ENCODE results near the gene CTSO. TPM values are rescaled to one million over a fixed set of nuclear protein-coding genes. Genes with fewer than 3 reads are reported as not detected.

The CTSO gene
- total RNA-seq, 3 donors from 2014 or later (not counting 1 experiment from before 2014, with no cell fraction given) = 20.3 to 25.2 (median 22.2) TPM

DNA sequence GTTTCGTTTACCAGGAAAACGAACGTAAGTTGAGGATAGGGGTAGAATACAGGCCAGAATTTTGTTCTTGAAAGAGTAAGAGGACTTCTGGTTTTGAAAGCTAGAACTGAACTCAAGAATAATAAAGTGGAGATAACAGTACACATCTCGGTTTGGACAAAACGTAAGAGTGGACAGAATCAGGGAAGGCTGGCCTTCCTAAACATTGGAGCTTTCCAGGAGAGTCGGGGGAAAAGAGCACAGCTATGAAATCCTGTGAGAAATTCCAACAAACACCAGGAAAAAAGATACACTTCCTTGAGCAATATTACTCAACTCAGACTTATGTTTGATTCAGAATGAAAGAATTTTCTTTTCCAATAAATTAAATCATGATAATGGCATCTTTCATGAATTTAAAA lies 1.2 kb downstream of the CTSO start:
- intact Hi-C loops (cut with micrococcal nuclease) = loop anchor here (2.0 to 10.0 kb wide), 3 partner anchors 145 to 1400 kb away; partner anchors contain the start of gene MAP9
- Histone ChIP-seq H3K27me3 (ENCODE audit: control insufficient read depth, insufficient read depth, low read length) (no peaks in the 10 kb centered on the region), H3K4me3 (ENCODE audit: low read length) (no peak overlapping the region), H3K4me1 (ENCODE audit: control insufficient read depth, insufficient read depth, low read length) (peaks cover 6% of the 10 kb centered on the region), H3K36me3 (ENCODE audit: control insufficient read depth, insufficient read depth, low read length) (no peaks in the 10 kb centered on the region), H3K9me3 (ENCODE audit: control insufficient read depth, insufficient read depth, low read length) (no peaks in the 10 kb centered on the region), H3K27ac (ENCODE audit: low read length) (no peak overlapping the region)
- no peaks in the 10 kb centered on the region for H3K9me3 Mint-ChIP-seq
- no peak for DNase-seq
- TF ChIP-seq, protein P1, sequence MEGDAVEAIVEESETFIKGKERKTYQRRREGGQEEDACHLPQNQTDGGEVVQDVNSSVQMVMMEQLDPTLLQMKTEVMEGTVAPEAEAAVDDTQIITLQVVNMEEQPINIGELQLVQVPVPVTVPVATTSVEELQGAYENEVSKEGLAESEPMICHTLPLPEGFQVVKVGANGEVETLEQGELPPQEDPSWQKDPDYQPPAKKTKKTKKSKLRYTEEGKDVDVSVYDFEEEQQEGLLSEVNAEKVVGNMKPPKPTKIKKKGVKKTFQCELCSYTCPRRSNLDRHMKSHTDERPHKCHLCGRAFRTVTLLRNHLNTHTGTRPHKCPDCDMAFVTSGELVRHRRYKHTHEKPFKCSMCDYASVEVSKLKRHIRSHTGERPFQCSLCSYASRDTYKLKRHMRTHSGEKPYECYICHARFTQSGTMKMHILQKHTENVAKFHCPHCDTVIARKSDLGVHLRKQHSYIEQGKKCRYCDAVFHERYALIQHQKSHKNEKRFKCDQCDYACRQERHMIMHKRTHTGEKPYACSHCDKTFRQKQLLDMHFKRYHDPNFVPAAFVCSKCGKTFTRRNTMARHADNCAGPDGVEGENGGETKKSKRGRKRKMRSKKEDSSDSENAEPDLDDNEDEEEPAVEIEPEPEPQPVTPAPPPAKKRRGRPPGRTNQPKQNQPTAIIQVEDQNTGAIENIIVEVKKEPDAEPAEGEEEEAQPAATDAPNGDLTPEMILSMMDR (IDR thresholded peaks at IDR 0.05) = no peak
- peaks cover 5 to 26% of the 10 kb centered on the region in 2 donors for H3K4me1 Mint-ChIP-seq
- ATAC-seq = no peak
- H3K27ac Mint-ChIP-seq = peak overlapping the region; percentile 99 to 100
- WGBS (ENCODE audit: insufficient coverage) = 91% methylated on average over 5 of the region's 6 CpGs
- no peaks in the 10 kb centered on the region for H3K27me3 Mint-ChIP-seq (ENCODE audit: low read depth in 2 of 2)
- H3K36me3 Mint-ChIP-seq = no peaks in the 10 kb centered on the region
- H3K4me3 Mint-ChIP-seq = peak overlapping the region; percentile 78

DNA sequence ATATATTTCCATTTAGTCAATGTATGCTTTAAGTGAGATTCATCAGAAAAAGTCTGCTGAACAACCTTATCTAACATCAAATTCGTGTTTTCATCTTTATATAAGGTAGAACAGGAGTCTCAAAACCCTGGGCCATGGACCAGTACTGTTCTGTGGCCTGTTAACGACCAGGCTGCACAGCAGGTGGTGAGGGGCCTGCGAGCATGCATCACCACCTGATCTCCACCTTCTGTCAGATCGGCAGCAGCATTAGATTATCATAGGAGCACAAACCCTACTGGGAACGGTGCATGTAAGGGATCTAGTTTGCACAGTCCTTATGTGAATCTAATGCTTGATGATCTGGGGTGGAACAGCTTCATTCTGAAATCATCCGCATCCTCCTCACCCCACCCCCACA lies 3.2 kb downstream of the CTSO start:
- Histone ChIP-seq H3K4me1 (ENCODE audit: control insufficient read depth, insufficient read depth, low read length) (peaks cover 6% of the 10 kb centered on the region), H3K4me3 (ENCODE audit: low read length) (no peak overlapping the region), H3K9me3 (ENCODE audit: control insufficient read depth, insufficient read depth, low read length) (no peaks in the 10 kb centered on the region), H3K27ac (ENCODE audit: low read length) (no peak overlapping the region), H3K27me3 (ENCODE audit: control insufficient read depth, insufficient read depth, low read length) (no peaks in the 10 kb centered on the region), H3K36me3 (ENCODE audit: control insufficient read depth, insufficient read depth, low read length) (no peaks in the 10 kb centered on the region)
- intact Hi-C loops (cut with micrococcal nuclease) = loop anchor here (5.0 to 10.0 kb wide), 2 partner anchors 143 to 576 kb away; partner anchors contain the start of gene MAP9
- peaks cover 5 to 31% of the 10 kb centered on the region in 2 donors for H3K4me1 Mint-ChIP-seq
- no peak overlapping the region for H3K27ac Mint-ChIP-seq
- no peak for DNase-seq
- no peaks in the 10 kb centered on the region for H3K36me3 Mint-ChIP-seq
- H3K27me3 Mint-ChIP-seq (ENCODE audit: low read depth in 2 of 2) = no peaks in the 10 kb centered on the region
- TF ChIP-seq, protein P1 (IDR thresholded peaks at IDR 0.05) = no peak
- H3K9me3 Mint-ChIP-seq = no peaks in the 10 kb centered on the region
- no peak for ATAC-seq
- WGBS (ENCODE audit: insufficient coverage) = 81% methylated on average over 6 of the region's 6 CpGs
- no peak overlapping the region for H3K4me3 Mint-ChIP-seq

DNA sequence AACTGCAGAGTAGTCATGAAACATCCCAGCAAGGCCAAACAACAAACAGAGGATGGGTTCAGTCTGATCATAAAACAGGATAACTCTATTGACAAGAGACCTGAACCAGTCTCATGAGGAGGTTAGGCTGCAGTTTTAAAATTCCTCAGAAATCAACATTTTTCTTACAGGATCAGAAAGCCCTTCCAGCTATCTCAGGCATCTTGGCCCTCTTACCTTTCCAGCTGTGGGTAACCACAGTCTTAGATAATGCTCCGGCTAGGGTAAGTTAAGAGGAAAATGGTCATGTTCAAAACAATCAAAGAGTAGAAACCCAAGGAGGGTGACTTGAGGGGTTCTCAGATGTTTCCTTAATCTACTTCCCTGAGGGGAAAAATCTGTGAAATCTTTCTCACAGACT lies 5.1 kb downstream of the CTSO start:
- Histone ChIP-seq H3K9me3 (ENCODE audit: control insufficient read depth, insufficient read depth, low read length) (no peaks in the 10 kb centered on the region), H3K36me3 (ENCODE audit: control insufficient read depth, insufficient read depth, low read length) (no peaks in the 10 kb centered on the region), H3K4me1 (ENCODE audit: control insufficient read depth, insufficient read depth, low read length) (no peaks in the 10 kb centered on the region), H3K27me3 (ENCODE audit: control insufficient read depth, insufficient read depth, low read length) (no peaks in the 10 kb centered on the region), H3K4me3 (ENCODE audit: low read length) (no peak overlapping the region), H3K27ac (ENCODE audit: low read length) (no peak overlapping the region)
- intact Hi-C loops (cut with micrococcal nuclease) = no loop called here
- DNase-seq (no peak), ATAC-seq (no peak)
- peak overlapping the region; percentile 14 to 38 for H3K27ac Mint-ChIP-seq
- H3K27me3 Mint-ChIP-seq (ENCODE audit: low read depth in 2 of 2) = no peaks in the 10 kb centered on the region
- no CpG with 5 or more reads among the region's 1 CpG for WGBS (ENCODE audit: insufficient coverage)
- TF ChIP-seq, protein P1 (IDR thresholded peaks at IDR 0.05) = no peak
- H3K36me3 Mint-ChIP-seq = no peaks in the 10 kb centered on the region
- H3K4me1 Mint-ChIP-seq = peaks cover 5 to 23% of the 10 kb centered on the region in 2 donors
- H3K4me3 Mint-ChIP-seq = no peak overlapping the region
- H3K9me3 Mint-ChIP-seq = no peaks in the 10 kb centered on the region

DNA sequence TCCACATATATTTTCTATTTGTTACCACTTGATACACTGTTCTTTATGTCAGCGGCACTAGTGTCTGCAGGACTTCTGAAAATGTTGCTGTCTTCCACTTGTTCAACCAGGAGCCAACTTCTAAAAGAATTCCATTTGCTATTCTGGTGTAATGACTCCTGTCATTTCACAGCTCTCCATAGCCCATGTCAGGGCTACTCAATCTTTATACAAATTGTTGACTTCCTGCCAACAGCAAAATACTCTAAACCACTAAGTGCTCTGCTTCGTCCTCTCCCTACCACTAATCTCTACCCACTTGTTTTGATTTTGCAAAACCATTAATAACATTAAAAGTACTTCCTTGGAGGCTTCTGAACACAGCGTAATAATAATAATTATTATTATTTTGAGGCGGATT lies 7.2 kb downstream of the CTSO start:
- no peak overlapping the region for H3K4me3 Mint-ChIP-seq

More for the DNA sequence above, 7.2 kb downstream of the CTSO start:
- Histone ChIP-seq H3K4me3 (ENCODE audit: low read length) (no peak overlapping the region), H3K9me3 (ENCODE audit: control insufficient read depth, insufficient read depth, low read length) (no peaks in the 10 kb centered on the region), H3K4me1 (ENCODE audit: control insufficient read depth, insufficient read depth, low read length) (no peaks in the 10 kb centered on the region), H3K27me3 (ENCODE audit: control insufficient read depth, insufficient read depth, low read length) (no peaks in the 10 kb centered on the region), H3K27ac (ENCODE audit: low read length) (no peak overlapping the region), H3K36me3 (ENCODE audit: control insufficient read depth, insufficient read depth, low read length) (peaks cover 5% of the 10 kb centered on the region)
- no peak overlapping the region for H3K27ac Mint-ChIP-seq
- DNase-seq = no peak
- 60% methylated on average over 4 of the region's 4 CpGs for WGBS (ENCODE audit: insufficient coverage)
- no peaks in the 10 kb centered on the region for H3K27me3 Mint-ChIP-seq (ENCODE audit: low read depth in 2 of 2)
- peaks cover 0 to 10% of the 10 kb centered on the region in 2 donors for H3K4me1 Mint-ChIP-seq
- ATAC-seq = no peak
- H3K36me3 Mint-ChIP-seq = no peaks in the 10 kb centered on the region
- no peaks in the 10 kb centered on the region for H3K9me3 Mint-ChIP-seq
- TF ChIP-seq, protein P1 (IDR thresholded peaks at IDR 0.05) = no peak
- intact Hi-C loops (cut with micrococcal nuclease) = no loop called here
